ENCODE results near the gene ZNF428.

GRCh38 chr19:43589277-43589676 is 30.2 kb downstream of the ZNF428 start:
- TF ChIP-seq CTCF (IDR thresholded peaks at IDR 0.05) (no peak), EP300 (IDR thresholded peaks at IDR 0.05) (no peak), POLR2A (IDR thresholded peaks at IDR 0.05) (no peak)

All from tibial nerve (tissue), 4 donors.